Anterior cingulate cortex (tissue), 58 donors: Measurements from ENCODE around the gene TACO1.

Experiments used
- DNase-seq, 58 donors: peaks; one replicate each; lab custom pipeline; 2025; lab: John Stamatoyannopoulos, UW

Gene TACO1

DNA sequence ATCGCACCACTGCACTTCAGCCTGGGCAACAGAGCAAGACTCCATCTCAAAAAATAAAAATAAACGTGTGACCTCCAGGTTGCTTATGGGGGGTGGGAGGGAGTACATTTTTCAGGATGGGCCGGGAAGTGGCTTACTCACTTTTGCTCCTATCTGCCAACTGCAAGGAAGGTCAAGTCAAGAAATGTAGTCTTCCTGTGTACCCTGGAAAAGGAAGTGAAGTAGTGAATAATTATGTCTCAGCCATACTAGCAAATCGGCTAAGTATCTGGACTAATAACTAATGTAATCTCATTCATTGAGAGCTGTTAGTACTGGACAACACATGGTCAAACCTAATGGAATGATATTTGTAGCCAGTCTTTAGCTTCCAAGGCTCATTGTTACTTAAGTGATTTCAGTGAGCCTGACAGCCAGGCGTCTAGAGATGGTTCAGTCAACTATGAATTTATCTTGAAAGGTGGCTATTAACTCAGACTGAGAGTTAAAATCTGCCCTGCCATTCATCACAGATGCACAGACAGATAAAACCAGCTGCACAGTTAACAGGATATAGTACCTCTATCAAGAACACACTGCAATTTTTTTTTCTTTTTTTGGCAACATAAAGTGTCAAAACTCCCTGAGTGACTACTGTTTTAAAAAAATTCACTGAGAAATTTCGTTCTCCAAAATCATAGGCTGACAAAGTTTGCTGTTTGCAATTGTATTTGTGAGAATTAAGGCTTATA, 3.7 kb upstream of the TACO1 start:
- no peak for DNase-seq

DNA sequence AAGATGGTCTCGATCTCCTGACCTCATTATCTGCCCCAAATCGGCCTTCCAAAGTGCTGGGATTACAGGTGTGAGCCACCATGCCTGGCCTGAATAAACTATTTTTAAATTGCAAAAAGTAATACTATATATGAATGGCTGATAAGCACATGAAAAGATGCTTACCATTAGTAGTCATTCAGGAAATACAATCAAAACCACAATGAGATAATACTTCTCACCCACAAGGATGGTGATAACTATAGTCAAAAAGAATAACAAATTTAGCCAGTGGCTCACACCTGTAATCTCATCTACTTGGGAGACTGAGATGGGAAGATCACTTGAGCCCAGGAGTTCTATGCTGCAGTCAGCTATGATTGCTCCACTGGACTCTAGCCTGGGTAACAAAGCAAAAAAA, 2.4 kb upstream of the TACO1 start:
- no peak for DNase-seq

DNA sequence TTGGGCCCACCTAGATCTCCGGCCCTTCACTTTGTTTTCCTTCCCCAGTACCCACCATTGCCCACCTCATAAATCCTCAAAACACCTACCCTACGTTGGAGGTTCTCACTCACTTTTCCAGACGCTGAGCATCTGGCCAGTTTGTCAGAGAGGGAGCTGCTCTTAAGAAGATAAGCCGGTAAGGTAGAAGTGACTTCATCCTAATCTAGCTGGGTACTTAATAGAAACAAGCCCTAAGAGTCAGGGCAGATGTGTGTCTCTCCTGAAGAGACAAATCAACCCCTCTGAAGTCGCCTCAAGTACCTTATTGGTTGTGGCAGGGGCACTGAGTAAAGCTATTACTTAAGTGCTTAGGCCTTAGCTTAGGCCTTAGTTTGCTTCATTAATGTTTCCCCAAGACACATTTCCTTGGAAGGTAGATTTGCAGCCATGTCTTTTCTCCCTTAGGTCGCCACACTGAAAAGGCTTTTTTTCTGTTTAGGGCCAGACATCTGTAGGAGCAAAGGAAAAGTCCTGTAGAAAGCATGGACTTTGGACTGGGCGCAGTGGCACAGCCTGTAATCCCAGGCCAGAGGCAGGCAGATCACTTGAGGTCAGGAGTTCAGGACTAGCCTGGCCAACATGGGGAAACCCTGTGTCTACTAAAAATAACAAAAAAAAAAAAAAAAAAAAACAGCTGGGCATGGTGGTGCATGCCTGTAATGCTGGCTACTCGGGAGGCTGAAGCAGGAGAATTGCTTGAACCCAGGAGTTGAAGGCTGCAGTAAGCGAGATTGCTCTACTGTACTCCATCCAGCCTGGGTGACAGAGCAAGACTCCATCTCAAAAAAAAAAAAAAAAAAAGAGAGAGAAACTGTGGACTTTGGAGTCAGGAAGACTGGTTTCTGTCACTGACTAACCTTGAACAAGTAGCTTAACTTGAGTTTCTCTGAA, 1.0 kb downstream of the TACO1 start:
- no peak for DNase-seq

GRCh38 chr17:63609816-63610573, 9.3 kb downstream of the TACO1 start:
- DNase-seq, result no peak

- no peak for DNase-seq
Observed at GRCh38 chr17:63610854-63611253, 10.2 kb downstream of the TACO1 start.

DNA sequence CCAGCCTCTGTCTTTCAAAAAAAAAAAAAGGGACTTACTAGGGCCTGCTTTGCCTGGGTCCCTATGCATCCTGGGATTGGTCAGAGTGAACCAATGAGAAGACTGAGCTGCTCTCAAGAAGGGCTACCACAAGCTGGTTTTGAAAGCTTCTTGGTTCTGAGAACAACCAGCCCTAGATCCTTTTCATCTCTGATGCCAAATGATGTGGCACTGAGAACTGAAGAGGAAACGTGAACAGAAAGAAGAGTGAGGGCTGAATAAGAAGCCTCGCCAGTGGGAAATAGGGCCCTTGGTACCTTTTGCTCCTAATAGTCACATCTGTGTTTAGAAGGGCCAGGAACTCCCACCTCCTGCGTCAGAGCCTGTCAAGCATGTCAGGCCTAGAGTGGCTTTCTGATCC, 10.7 kb downstream of the TACO1 start:
- no peak for DNase-seq

GRCh38 chr17:63613663-63614062, 13.0 kb downstream of the TACO1 start:
- no peak for DNase-seq

DNA sequence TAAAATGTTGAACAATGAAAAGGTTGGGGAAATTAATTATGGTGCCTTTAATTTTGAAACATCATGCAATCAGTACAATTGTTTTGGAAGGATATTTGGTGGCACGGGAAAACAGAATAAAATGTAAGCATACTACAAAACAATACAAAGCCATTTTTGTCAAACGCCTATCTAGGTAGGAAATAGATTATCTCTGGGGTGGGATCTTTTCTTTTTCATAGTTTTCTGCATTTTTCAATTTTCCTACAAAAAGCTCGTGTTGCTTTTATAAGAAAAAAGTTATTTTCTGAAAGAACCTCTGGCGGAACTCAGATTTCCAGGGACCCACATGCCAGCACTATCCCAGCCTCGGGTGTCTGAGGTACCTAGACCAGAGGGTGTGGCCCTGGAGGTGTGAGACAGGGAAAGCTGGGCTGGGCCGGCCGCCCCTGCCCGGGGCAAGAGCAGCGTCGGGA, 20.6 kb downstream of the TACO1 start:
- DNase-seq, result peak in 1 of 58 donors; percentile 58

DNA sequence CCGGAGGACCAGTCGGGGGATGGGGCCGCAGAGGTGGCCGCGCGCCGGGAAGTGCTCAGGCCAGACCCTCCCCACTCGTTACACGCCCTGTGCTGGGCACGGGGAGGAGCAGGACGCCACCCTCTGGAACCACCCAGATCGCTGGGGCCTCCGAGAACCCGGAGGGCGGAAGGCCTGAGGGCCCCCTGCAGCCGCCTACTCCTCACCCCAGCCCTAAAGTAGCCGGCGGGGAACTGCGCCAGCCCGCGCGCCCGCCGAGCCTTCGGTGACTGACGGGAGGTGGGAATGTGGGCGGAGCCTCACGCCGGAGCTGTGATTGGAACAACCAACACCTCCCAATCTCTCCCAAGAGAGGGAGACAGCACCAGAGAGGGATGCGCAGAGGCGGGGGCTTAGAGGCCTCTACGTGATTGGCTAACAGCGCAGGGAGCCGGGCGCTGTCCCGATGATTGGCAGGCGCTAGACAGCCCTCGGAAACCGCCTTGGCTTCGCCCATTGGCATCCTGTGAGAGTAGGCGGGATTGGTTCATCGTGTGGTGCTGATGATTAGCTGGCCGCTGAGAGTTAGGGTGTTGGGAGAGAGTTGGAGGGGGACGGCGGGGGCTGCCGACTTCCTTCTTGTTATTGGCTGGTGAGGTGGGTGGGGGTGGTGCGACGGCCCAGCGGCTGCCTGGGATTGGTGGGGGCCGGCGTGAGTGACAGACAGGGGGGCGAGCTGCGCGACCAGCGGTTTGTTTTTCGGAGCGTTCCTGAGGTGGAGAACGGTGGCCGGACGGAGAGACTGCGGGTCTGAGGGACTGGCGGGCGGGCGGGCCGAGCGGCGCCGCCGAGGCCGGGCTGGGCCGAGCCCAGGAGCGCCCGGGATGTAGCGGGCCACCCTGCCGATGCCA, 21.2 kb downstream of the TACO1 start, which contains the start of gene MAP3K3:
Gene MAP3K3, plus strand, starts transcription at position 734 of the 890 bp plus-strand sequence. CDS start 343 bp downstream, outside the sequence.
- peak; percentile 90 to 100 (median 100) for DNase-seq

- DNase-seq, result peak in 50 of 58 donors; percentile 6 to 76 (median 45)
Observed at GRCh38 chr17:63622574-63623390, 22.1 kb downstream of the TACO1 start.

GRCh38 chr17:63623786-63624530, 23.3 kb downstream of the TACO1 start:
- DNase-seq, result no peak

DNA sequence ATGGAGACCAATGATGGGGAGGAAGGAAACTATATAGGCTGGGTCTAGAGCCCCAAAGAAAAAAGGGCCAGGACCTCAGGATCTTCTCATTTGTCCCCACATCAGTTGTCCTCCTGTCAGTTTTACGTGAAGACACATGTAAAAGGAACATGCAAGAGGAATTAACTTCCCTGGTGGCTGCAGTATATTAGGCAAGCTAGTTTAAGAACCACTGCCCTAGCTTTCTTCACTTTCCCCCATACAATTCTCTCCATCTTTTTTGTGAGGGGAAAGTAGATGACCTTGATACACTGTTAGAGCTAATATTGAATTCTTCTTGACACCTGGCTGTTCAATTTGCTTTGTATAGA, 23.8 kb downstream of the TACO1 start:
- no peak for DNase-seq

DNA sequence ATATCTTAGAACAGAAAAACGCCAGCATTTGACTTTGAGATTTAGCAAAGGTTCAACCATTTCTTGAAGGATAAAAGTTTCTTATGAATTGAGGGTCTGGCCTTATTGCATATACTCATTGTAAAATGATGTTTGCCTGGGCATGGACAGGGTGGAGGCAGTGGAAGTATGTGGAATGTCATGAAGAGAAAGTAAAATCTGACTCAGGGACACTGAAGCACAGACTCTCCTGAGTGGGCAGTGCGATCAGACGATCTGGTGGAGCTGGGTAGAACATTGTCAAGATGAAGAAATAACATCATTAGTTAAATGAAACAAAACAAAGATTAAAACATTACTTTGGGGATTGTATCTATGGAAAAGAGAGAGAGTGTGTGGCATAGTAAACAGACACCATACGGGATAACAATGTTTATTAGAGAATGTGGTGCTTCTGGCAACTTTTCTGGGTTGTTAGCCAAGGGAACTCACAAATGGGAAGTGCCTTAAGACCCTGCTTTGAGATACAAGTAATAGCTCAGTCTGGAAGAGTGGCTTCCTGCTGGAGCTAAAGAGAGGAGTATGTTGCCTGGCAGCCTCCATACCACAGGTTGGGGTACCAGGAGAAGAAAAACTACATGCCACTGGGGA, 26.0 kb downstream of the TACO1 start:
- DNase-seq, result no peak

DNA sequence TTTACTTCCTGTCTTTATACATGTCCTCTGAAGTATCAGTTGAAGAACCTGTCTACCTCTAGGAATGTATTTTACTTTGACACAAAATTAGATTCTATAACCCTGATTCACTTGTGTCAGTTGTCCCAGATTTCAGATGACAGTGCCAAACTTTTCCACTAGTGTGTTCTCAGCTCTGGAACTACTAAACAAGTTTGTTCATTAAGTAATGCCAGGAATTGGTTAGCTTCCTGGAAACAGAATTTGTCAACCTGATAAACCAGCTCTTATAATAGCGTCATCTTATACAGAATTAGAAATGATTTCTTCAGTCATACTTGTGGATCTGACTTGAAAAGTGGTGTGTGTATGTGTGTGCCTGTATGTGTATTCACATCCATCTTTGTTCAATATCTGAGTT, 28.9 kb downstream of the TACO1 start:
- DNase-seq, result no peak

DNA sequence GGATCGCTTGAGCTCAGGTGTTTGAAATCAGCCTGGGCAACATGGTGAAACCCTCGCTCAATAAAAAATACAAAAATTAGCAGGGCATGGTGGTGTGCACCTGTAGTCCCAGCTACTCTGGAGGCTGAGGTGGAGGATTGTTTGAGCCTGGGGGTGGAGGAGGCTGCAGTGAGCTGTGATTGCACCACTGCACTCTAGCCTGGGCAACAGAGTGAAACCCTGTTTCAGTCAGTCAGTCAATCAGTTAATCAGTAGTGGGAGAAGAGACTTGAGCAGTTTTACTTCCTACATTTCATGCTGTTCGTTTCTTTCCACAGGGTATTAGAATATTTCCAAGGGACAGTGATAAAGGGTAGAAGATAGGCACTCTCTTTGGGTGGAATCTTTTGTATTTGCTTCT, 30.4 kb downstream of the TACO1 start:
- no peak for DNase-seq

DNA sequence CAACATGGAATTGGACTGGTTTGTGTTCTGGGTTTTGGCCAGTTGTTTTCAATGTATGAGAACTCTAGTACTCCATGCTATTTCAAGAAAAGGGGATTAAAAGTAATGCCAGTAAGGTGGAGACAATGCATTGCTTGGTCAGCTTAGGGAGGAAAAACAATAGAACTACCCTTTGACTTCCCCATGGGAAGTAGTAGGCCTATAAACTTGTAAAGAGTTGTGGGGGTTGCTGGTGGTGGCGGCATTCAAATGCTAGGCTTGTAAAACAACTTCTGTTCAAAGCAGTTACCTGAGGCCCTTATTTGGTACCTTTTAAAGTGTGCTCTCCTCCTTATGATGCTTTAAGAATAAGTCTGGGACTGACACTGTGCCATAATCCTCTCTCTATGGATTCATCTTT, 30.9 kb downstream of the TACO1 start:
- DNase-seq, result no peak

GRCh38 chr17:63633742-63634141, 33.0 kb downstream of the TACO1 start:
- no peak for DNase-seq

DNA sequence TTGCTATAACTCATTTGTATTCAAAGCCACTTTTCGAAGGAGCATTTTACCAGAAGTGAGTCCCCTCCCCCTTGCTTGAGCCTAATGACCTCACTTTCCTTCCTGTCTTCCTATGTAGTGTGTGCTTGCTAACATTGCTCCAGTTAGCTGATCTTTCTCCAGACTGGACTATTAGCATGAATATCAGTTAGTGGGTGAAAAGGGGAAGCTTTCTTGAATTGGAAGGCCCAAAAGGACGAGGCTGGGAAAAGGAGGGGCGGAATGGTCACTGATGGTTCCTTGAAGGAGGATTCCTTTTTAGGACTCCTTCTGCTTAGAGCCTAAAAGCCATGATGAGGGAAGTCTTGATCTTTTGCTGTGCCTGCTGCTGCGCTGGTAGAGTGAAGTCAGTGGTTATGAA, 33.5 kb downstream of the TACO1 start:
- DNase-seq, result no peak
